ENCODE measurements around the gene LRRC42.
"Not testable (repeated sequence)": the region's sequence is repeated elsewhere in the genome, so short reads cannot be mapped to it uniquely, and the experiment has no call there.

LRRC42 gene

GRCh38 chr1:53959664-53960250 is 13.6 kb downstream of the LRRC42 start:
- intact Hi-C loops (cut with DNase I), result no loop called here
- DNase-seq, result no peak

- intact Hi-C loops (cut with DNase I), result no loop called here
- no peak for DNase-seq
Measured at GRCh38 chr1:53962395-53962794, 16.2 kb downstream of the LRRC42 start.

- intact Hi-C loops (cut with DNase I), result no loop called here
Measured at GRCh38 chr1:53963460-53963859, 17.3 kb downstream of the LRRC42 start.

GRCh38 chr1:53964109-53964508 is 18.0 kb downstream of the LRRC42 start:
- intact Hi-C loops (cut with DNase I), result no loop called here

More at GRCh38 chr1:53963460-53963859, 17.3 kb downstream of the LRRC42 start:
- no peak for DNase-seq

GRCh38 chr1:53966794-53967193 is 20.6 kb downstream of the LRRC42 start:
- DNase-seq, result no peak
- intact Hi-C loops (cut with DNase I), result no loop called here

More at GRCh38 chr1:53964109-53964508, 18.0 kb downstream of the LRRC42 start:
- no peak for DNase-seq

GRCh38 chr1:53967409-53968124 is 21.4 kb downstream of the LRRC42 start:
- no peak for DNase-seq
- intact Hi-C loops (cut with DNase I), result no loop called here

- intact Hi-C loops (cut with DNase I), result no loop called here
- no peak for DNase-seq
Measured at GRCh38 chr1:53968125-53968513, 22.0 kb downstream of the LRRC42 start.

- DNase-seq; intact Hi-C loops (cut with DNase I): not testable (repeated sequence)
Measured at GRCh38 chr1:53969323-53969722, 23.2 kb downstream of the LRRC42 start.

- DNase-seq, result no peak
- intact Hi-C loops (cut with DNase I), result no loop called here
Measured at GRCh38 chr1:53971718-53972117, 25.6 kb downstream of the LRRC42 start.

- no peak for DNase-seq
- intact Hi-C loops (cut with DNase I), result no loop called here
Measured at GRCh38 chr1:53975861-53976260, 29.7 kb downstream of the LRRC42 start.

GRCh38 chr1:53979712-53980450 is 33.7 kb downstream of the LRRC42 start:
- intact Hi-C loops (cut with DNase I), result no loop called here
- peak in 9 of 42 donors; percentile 14 to 29 (median 23) for DNase-seq

- no peak for DNase-seq
- intact Hi-C loops (cut with DNase I), result no loop called here
Measured at GRCh38 chr1:53981220-53981619, 35.1 kb downstream of the LRRC42 start.

- intact Hi-C loops (cut with DNase I), result no loop called here
- peak in 41 of 42 donors; percentile 24 to 79 (median 55) for DNase-seq
Measured at GRCh38 chr1:53982034-53982762, 36.0 kb downstream of the LRRC42 start.

- DNase-seq, result no peak
- intact Hi-C loops (cut with DNase I), result no loop called here
Measured at GRCh38 chr1:53982763-53983104, 36.6 kb downstream of the LRRC42 start.

GRCh38 chr1:53984726-53985125 is 38.6 kb downstream of the LRRC42 start:
- DNase-seq, result no peak
- intact Hi-C loops (cut with DNase I), result no loop called here

GRCh38 chr1:53986458-53986857 is 40.3 kb downstream of the LRRC42 start:
- peak in 1 of 42 donors; percentile 6 for DNase-seq
- intact Hi-C loops (cut with DNase I), result no loop called here

- intact Hi-C loops (cut with DNase I), result no loop called here
- DNase-seq, result no peak
Measured at GRCh38 chr1:53987880-53988279, 41.7 kb downstream of the LRRC42 start.

GRCh38 chr1:53992085-53992874 is 46.1 kb downstream of the LRRC42 start:
- DNase-seq, result peak in 10 of 42 donors; percentile 10 to 53 (median 20)
- intact Hi-C loops (cut with DNase I), result no loop called here

GRCh38 chr1:53994516-53994915 is 48.4 kb downstream of the LRRC42 start:
- DNase-seq; intact Hi-C loops (cut with DNase I): not testable (repeated sequence)
